Sigmoid colon (tissue), 4 donors: Measurements from ENCODE around the gene RAI14.

Experiments
- EP300 ChIP-seq, 4 donors: sonication (generic); formaldehyde crosslinking; IDR thresholded peaks; one replicate each; pipeline ENCODE4 v1.6.1; 2017; ENCODE audit warnings: antibody characterized with exemption in 4 of 4
- TF ChIP-seq, protein P1 (sequence below), 4 experiments: fragments of 450-650 bp in 3 of 4; fragments of 200-600 bp in 1 of 4; IDR thresholded peaks; one replicate each; pipeline ENCODE4 v1.5.1; 2016 to 2019; ENCODE audit warnings: antibody characterized with exemption in 4 of 4, mild to moderate bottlenecking in 3 of 4, moderate library complexity in 2 of 4

DNA sequence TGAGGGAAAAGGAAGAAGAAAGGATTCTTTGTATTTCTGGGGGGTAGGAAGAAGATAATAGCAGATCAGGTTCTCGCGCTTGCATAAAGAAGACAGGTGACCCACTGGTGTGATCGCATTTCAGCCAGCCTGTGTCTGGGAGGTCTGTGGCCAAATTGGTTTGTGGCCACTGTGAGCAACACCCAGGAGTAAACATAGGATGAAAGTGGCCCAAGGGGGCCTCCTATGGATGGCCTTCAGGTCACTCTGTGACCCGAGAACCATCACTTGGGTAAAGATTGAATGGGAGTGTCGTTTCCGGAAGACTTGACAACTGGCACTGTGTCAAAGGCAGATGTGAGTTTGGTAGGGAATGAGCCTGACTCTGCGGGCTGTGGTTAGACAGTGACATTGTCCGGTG is 34.2 kb downstream of the RAI14 start:
- TF ChIP-seq, protein P1, sequence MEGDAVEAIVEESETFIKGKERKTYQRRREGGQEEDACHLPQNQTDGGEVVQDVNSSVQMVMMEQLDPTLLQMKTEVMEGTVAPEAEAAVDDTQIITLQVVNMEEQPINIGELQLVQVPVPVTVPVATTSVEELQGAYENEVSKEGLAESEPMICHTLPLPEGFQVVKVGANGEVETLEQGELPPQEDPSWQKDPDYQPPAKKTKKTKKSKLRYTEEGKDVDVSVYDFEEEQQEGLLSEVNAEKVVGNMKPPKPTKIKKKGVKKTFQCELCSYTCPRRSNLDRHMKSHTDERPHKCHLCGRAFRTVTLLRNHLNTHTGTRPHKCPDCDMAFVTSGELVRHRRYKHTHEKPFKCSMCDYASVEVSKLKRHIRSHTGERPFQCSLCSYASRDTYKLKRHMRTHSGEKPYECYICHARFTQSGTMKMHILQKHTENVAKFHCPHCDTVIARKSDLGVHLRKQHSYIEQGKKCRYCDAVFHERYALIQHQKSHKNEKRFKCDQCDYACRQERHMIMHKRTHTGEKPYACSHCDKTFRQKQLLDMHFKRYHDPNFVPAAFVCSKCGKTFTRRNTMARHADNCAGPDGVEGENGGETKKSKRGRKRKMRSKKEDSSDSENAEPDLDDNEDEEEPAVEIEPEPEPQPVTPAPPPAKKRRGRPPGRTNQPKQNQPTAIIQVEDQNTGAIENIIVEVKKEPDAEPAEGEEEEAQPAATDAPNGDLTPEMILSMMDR (IDR thresholded peaks at IDR 0.05) = no peak
- no peak for TF ChIP-seq EP300 (IDR thresholded peaks at IDR 0.05)
